Right lobe of liver (tissue), 6 donors: ENCODE data around the gene CDH3. TPM values are rescaled to one million over a fixed set of nuclear protein-coding genes. Genes with fewer than 3 reads are reported as not detected.

ENCODE experiments used
- ATAC-seq, 4 donors: fragments of 200-7000 bp; cut with Tn5 transposase; one replicate each; pipeline ENCODE4 v1.9.1; 2020; ENCODE audit warnings: mild to moderate bottlenecking in 4 of 4, moderate library complexity in 4 of 4
- DNase-seq, 3 donors: peaks; one replicate each; pipeline ENCODE4 v3.0.0-alpha.2; 2020
- H3K27ac ChIP-seq, 3 donors: fragments of 200-600 bp; one replicate each; pipeline ENCODE4 v1.8.0; 2022
- H3K27me3 ChIP-seq, 2 donors: fragments of 200-600 bp; one replicate each; pipeline ENCODE4 v1.8.0; 2022
- H3K36me3 ChIP-seq, 4 donors: fragments of 200-600 bp; sonication (generic) in 1 of 4; one replicate each; pipeline versions ENCODE4 v1.5.1 to v1.8.0; 2017 to 2022; ENCODE audit warnings: control low read depth in 1 of 4
- H3K4me1 ChIP-seq, 4 donors: fragments of 200-600 bp; sonication (generic) in 1 of 4; one replicate each; pipeline versions ENCODE4 v1.5.1 to v1.8.0; 2017 to 2022; ENCODE audit warnings: control low read depth in 1 of 4
- H3K4me3 ChIP-seq, 3 donors: fragments of 200-600 bp; one replicate each; pipeline ENCODE4 v1.8.0; 2022
- H3K9me3 ChIP-seq, 4 donors: fragments of 200-600 bp; sonication (generic) in 1 of 4; one replicate each; pipeline versions ENCODE4 v1.5.1 to v1.8.0; 2017 to 2022; ENCODE audit warnings: control low read depth in 1 of 4
- POLR2A ChIP-seq: fragments of 450-650 bp; IDR thresholded peaks from one replicate; pipeline ENCODE4 v1.6.1; 2017; ENCODE audit warnings: antibody characterized with exemption, mild to moderate bottlenecking
- WGBS: methylation state at CpG from one replicate; pipeline ENCODE4 v1.1.6; 2018; ENCODE audit warnings: low coverage, low lambda C conversion rate; ENCODE audit not compliant: insufficient coverage; ENCODE audit errors: missing lambda C conversion rate; 5-methylcytosine and 5-hydroxymethylcytosine counted together
- intact Hi-C, 2 donors: fragments of 100-400 bp; cut with DNase I; formaldehyde crosslinking; loops; one replicate each; pipeline versions ENCODE4 v1.11.2 to v1.14.1; 2022
- total RNA-seq, 6 experiments: library from RNA; depleted of rRNA in 2 of 6; stranded (reverse); fragments of >200 nt in 2 of 6; fragmentation: NEBNext Ultra II Directional in 3 of 6; extraction: Animal tissue kit (Norgen Biotek cat#: 25700) in 3 of 6; gene quantifications; one replicate each; pipeline versions ENCODE4 v1.1.0 to v1.2.4, GENCODE V29; 2016 to 2023
- TF ChIP-seq, protein P1 (sequence below), 4 donors: fragments of 200-600 bp in 3 of 4; fragments of 450-650 bp in 1 of 4; IDR thresholded peaks; one replicate each; pipeline versions ENCODE4 v1.5.1 to v1.8.0; 2016 to 2022; ENCODE audit warnings: antibody characterized with exemption in 4 of 4, mild to moderate bottlenecking in 2 of 4
- donor health status: DM: no; HTN: yes; CAD: no.
- donor health status: DM: no; HTN: no; CAD: no.
- donor health status: DM: no; HTN: no; CAD: no.
- donor health status: DM: no; HTN: yes; CAD: no.
- donor health status: DM: no; HTN: yes; CAD: no.

CDH3 gene
- total RNA-seq, 6 experiments from 2014 or later, result 0.06 TPM; not detected in 5

DNA sequence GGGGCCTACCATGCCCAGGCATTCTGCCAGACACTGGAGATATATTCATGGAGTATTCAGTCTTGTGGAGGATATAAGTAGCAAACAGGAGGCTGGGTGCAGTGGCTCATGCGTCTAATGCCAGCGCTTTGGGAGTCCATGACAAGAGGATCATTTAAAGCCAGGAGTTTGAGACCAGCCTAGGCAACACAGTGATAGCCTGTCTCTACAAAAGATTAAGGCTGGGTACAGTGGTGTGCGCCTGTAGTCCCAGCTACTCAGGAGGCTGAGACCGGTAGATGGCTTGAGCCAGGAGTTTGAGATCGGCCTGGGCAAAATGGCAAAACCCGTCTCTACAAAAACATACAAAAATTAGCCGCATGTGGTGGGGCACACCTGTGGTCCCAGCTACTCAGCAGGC is 37.7 kb upstream of the CDH3 start:
- no peaks in the 10 kb centered on the region for H3K36me3 ChIP-seq
- no peak for ATAC-seq
- DNase-seq, result no peak
- no peaks in the 10 kb centered on the region for H3K9me3 ChIP-seq
- H3K4me3 ChIP-seq, result no peak overlapping the region
- no peak for TF ChIP-seq POLR2A
- TF ChIP-seq, protein P1, sequence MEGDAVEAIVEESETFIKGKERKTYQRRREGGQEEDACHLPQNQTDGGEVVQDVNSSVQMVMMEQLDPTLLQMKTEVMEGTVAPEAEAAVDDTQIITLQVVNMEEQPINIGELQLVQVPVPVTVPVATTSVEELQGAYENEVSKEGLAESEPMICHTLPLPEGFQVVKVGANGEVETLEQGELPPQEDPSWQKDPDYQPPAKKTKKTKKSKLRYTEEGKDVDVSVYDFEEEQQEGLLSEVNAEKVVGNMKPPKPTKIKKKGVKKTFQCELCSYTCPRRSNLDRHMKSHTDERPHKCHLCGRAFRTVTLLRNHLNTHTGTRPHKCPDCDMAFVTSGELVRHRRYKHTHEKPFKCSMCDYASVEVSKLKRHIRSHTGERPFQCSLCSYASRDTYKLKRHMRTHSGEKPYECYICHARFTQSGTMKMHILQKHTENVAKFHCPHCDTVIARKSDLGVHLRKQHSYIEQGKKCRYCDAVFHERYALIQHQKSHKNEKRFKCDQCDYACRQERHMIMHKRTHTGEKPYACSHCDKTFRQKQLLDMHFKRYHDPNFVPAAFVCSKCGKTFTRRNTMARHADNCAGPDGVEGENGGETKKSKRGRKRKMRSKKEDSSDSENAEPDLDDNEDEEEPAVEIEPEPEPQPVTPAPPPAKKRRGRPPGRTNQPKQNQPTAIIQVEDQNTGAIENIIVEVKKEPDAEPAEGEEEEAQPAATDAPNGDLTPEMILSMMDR (IDR thresholded peaks at IDR 0.05), result no peak
- intact Hi-C loops, result no loop called here
- WGBS, result 87% methylated on average over 7 of the region's 7 CpGs
- no peak overlapping the region for H3K27ac ChIP-seq
- no peaks in the 10 kb centered on the region for H3K4me1 ChIP-seq
- no peaks in the 10 kb centered on the region for H3K27me3 ChIP-seq

GRCh38 chr16:68608330-68608729 is 36.8 kb upstream of the CDH3 start:
- no peaks in the 10 kb centered on the region for H3K9me3 ChIP-seq
- ATAC-seq (no peak), DNase-seq (no peak)
- intact Hi-C loops, result no loop called here
- WGBS, result 75% methylated on average over 2 of the region's 2 CpGs
- no peak overlapping the region for H3K27ac ChIP-seq
- no peaks in the 10 kb centered on the region for H3K27me3 ChIP-seq
- TF ChIP-seq, protein P1 (IDR thresholded peaks at IDR 0.05), result no peak
- no peak for TF ChIP-seq POLR2A
- no peak overlapping the region for H3K4me3 ChIP-seq
- H3K36me3 ChIP-seq, result no peaks in the 10 kb centered on the region
- H3K4me1 ChIP-seq, result no peaks in the 10 kb centered on the region

GRCh38 chr16:68612996-68613395 is 32.1 kb upstream of the CDH3 start:
- peaks cover 0 to 6% (median 0%) of the 10 kb centered on the region in 4 donors for H3K9me3 ChIP-seq
- intact Hi-C loops, result no loop called here
- 73% methylated on average over 3 of the region's 3 CpGs for WGBS
- TF ChIP-seq, protein P1 (IDR thresholded peaks at IDR 0.05), result no peak
- no peak for TF ChIP-seq POLR2A
- H3K36me3 ChIP-seq, result no peaks in the 10 kb centered on the region
- ATAC-seq, result no peak
- no peaks in the 10 kb centered on the region for H3K27me3 ChIP-seq
- no peaks in the 10 kb centered on the region for H3K4me1 ChIP-seq
- H3K27ac ChIP-seq, result no peak overlapping the region
- H3K4me3 ChIP-seq, result no peak overlapping the region
- no peak for DNase-seq

GRCh38 chr16:68617734-68618133 is 27.4 kb upstream of the CDH3 start:
- DNase-seq (no peak), ATAC-seq (no peak)
- no peaks in the 10 kb centered on the region for H3K36me3 ChIP-seq
- intact Hi-C loops, result no loop called here
- no peaks in the 10 kb centered on the region for H3K4me1 ChIP-seq
- H3K27ac ChIP-seq, result no peak overlapping the region
- peaks cover 0 to 6% (median 0%) of the 10 kb centered on the region in 4 donors for H3K9me3 ChIP-seq
- no peak for TF ChIP-seq POLR2A
- TF ChIP-seq, protein P1 (IDR thresholded peaks at IDR 0.05), result no peak
- 74% methylated on average over 7 of the region's 7 CpGs for WGBS
- H3K4me3 ChIP-seq, result no peak overlapping the region
- no peaks in the 10 kb centered on the region for H3K27me3 ChIP-seq

DNA sequence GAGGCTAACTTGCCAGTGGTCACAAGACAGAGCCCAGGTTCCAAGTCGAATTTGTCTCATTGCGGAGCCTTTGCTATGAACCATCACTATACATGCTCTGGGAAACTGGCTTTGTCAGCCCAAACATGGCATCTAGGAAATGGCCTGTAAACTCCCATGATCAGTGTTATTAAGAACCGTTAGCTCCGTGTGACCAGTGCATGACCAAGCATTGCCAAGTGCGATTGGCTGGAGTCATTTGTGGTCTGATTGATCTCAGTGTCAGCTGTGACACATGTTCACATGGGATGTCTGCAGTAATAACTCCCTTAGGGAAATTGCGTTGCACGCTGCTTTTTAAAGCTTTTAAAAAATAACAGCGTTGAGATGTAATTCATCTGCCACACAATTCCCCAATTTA is 18.6 kb upstream of the CDH3 start:
- 81% methylated on average over 6 of the region's 8 CpGs for WGBS
- intact Hi-C loops, result no loop called here
- ATAC-seq, result no peak

More for the DNA sequence above, 18.6 kb upstream of the CDH3 start:
- Histone ChIP-seq H3K4me1 (no peaks in the 10 kb centered on the region), H3K9me3 (no peaks in the 10 kb centered on the region), H3K36me3 (no peaks in the 10 kb centered on the region), H3K27ac (no peak overlapping the region), H3K27me3 (no peaks in the 10 kb centered on the region), H3K4me3 (no peak overlapping the region)
- no peak for TF ChIP-seq POLR2A
- TF ChIP-seq, protein P1 (IDR thresholded peaks at IDR 0.05), result no peak
- DNase-seq, result no peak
